GM12878 (cell line): Measurements from ENCODE around the gene RAC3. TPM values are rescaled to one million over a fixed set of nuclear protein-coding genes. Genes with fewer than 3 reads are reported as not detected.

Source experiments
- ATAC-seq: fragments of 200-7000 bp; cut with Tn5 transposase; 3 replicates; pipeline ENCODE4 v1.9.1; 2020; ENCODE audit warnings: mild to moderate bottlenecking, moderate library complexity
- BruUV-seq: library from RNA; stranded (reverse); fragments of 400-500 nt; replicated peaks from 2 replicates; lab custom pipeline; 2021; lab: Mats Ljungman, UMichigan
- CTCF ChIA-PET: fragments of 300-600 bp; sonication (Branson Sonifier 250); formaldehyde crosslinking; extraction: SDS; loops from one replicate; lab custom pipeline; 2021; ENCODE audit warnings: inconsistent platforms; lab: Yijun Ruan, JAX
- POLR2A ChIA-PET: fragments of 350-600 bp; formaldehyde crosslinking; extraction: SDS; loops from one replicate; lab custom pipeline; 2021; ENCODE audit warnings: inconsistent platforms; lab: Charles Lee
- RAD21 ChIA-PET: fragments of 300-600 bp; sonication (Branson Sonifier 250); formaldehyde crosslinking; loops from one replicate; lab custom pipeline; 2023; ENCODE audit warnings: antibody characterized with exemption; ENCODE audit not compliant: unreplicated experiment; lab: Charles Lee
- SMC1A ChIA-PET: fragments of 300-600 bp; sonication (Branson Sonifier 250); formaldehyde crosslinking; loops from one replicate; lab custom pipeline; 2023; ENCODE audit not compliant: unreplicated experiment, uncharacterized antibody; lab: Charles Lee
- DNase-seq: peaks from one replicate; pipeline ENCODE4 v3.0.0-alpha.2; 2011; ENCODE audit warnings: low read depth, low spot score
- FAIRE-seq: peaks from 3 replicates; lab custom pipeline; 2011; peaks lifted over from hg19 to GRCh38; lab: Jason Lieb, UNC
- H2AFZ ChIP-seq: 2 replicates; pipeline ENCODE4 v1.6.0; 2011; ENCODE audit warnings: low read depth, low read length, control low read depth; ENCODE audit not compliant: control insufficient read depth
- H3K27ac ChIP-seq: 2 replicates; pipeline ENCODE4 v1.5.1; 2011; ENCODE audit warnings: control low read depth; ENCODE audit not compliant: control insufficient read depth, insufficient read depth
- H3K27me3 ChIP-seq, 2 experiments: replicated peaks in 1 of 2; 2 replicates each; pipeline versions ENCODE4 v1.6.0 to v1.6.1; 2011; ENCODE audit warnings: low read length in 1 of 2; ENCODE audit not compliant: control insufficient read depth in 2 of 2, insufficient read depth in 2 of 2
- H3K36me3 ChIP-seq, 2 experiments: 2 replicates each; pipeline ENCODE4 v1.5.1; 2011; ENCODE audit warnings: low read length in 1 of 2; ENCODE audit not compliant: control insufficient read depth in 2 of 2, insufficient read depth in 2 of 2
- H3K4me1 ChIP-seq: 2 replicates; pipeline ENCODE4 v1.6.1; 2011; ENCODE audit warnings: mild to moderate bottlenecking, low read length, moderate library complexity, mixed read lengths; ENCODE audit not compliant: control insufficient read depth, insufficient read depth
- H3K4me2 ChIP-seq: 2 replicates; pipeline ENCODE4 v1.6.0; 2011; ENCODE audit warnings: control low read depth; ENCODE audit not compliant: control insufficient read depth, insufficient read depth
- H3K4me3 ChIP-seq: fragments of 200-600 bp; sonication (generic); 2 replicates; pipeline ENCODE4 v1.5.1; 2016
- H3K79me2 ChIP-seq: 2 replicates; pipeline ENCODE4 v1.6.0; 2011; ENCODE audit warnings: low read length; ENCODE audit not compliant: control insufficient read depth, insufficient read depth
- H3K9ac ChIP-seq: 2 replicates; pipeline ENCODE4 v1.8.0; 2011; ENCODE audit warnings: low read length, control low read depth, mixed read lengths; ENCODE audit not compliant: control insufficient read depth, insufficient read depth
- H3K9me3 ChIP-seq: replicated peaks from 3 replicates; pipeline ENCODE4 v1.5.1; 2011; ENCODE audit warnings: mild to moderate bottlenecking, low read length; ENCODE audit not compliant: control insufficient read depth, insufficient read depth
- H4K20me1 ChIP-seq: 2 replicates; pipeline ENCODE4 v1.6.0; 2011; ENCODE audit not compliant: control insufficient read depth, insufficient read depth
- BMI1 ChIP-seq: fragments of 450-650 bp; IDR thresholded peaks from 2 replicates; pipeline ENCODE4 v1.6.1; 2016; ENCODE audit warnings: mild to moderate bottlenecking, moderate library complexity, borderline replicate concordance
- HDGF ChIP-seq: fragments of 450-650 bp; IDR thresholded peaks from 2 replicates; pipeline ENCODE4 v1.6.1; 2016; ENCODE audit warnings: antibody characterized with exemption
- IKZF2 ChIP-seq, 2 experiments: fragments of 450-650 bp; IDR thresholded peaks; 2 replicates each; pipeline ENCODE4 v1.6.1; 2017; ENCODE audit warnings: mild to moderate bottlenecking in 2 of 2, moderate library complexity in 2 of 2
- KAT2A ChIP-seq: conservative IDR thresholded peaks from 2 replicates; pipeline ENCODE4 v1.6.1; 2011; ENCODE audit warnings: low read depth, low read length; ENCODE audit not compliant: control insufficient read depth
- MEF2B ChIP-seq: fragments of 450-650 bp; IDR thresholded peaks from 2 replicates; pipeline ENCODE4 v1.6.1; 2018; ENCODE audit warnings: mild to moderate bottlenecking, moderate library complexity; ENCODE audit not compliant: partially characterized antibody, poor library complexity, severe bottlenecking
- MYC ChIP-seq: IDR thresholded peaks from 2 replicates; pipeline ENCODE4 v1.6.1; 2011; ENCODE audit warnings: mild to moderate bottlenecking, low read length, moderate library complexity, inconsistent platforms; ENCODE audit not compliant: insufficient read depth, insufficient replicate concordance, insufficient read length, severe bottlenecking
- NFIC ChIP-seq: IDR thresholded peaks from 2 replicates; pipeline ENCODE4 v1.6.1; 2012; ENCODE audit warnings: low read depth, mild to moderate bottlenecking, inconsistent platforms, low read length, moderate library complexity
- NR2F1 ChIP-seq: fragments of 450-650 bp; conservative IDR thresholded peaks from 2 replicates; pipeline ENCODE4 v1.6.1; 2017; ENCODE audit warnings: mild to moderate bottlenecking
- PML ChIP-seq: IDR thresholded peaks from 2 replicates; pipeline ENCODE4 v1.6.1; 2012; ENCODE audit warnings: low read length, inconsistent platforms
- POU2F2 ChIP-seq: IDR thresholded peaks from 3 replicates; pipeline ENCODE4 v1.6.1; 2011; ENCODE audit warnings: low read depth, mild to moderate bottlenecking, low read length, borderline replicate concordance
- RCOR1 ChIP-seq: conservative IDR thresholded peaks from 2 replicates; pipeline ENCODE4 v1.6.1; 2012; ENCODE audit warnings: low read depth, low read length, improper control_type of control experiment
- RFX5 ChIP-seq: IDR thresholded peaks from 2 replicates; pipeline ENCODE4 v1.6.1; 2011; ENCODE audit warnings: low read depth, low read length, improper control_type of control experiment
- SPI1 ChIP-seq: IDR thresholded peaks from 2 replicates; pipeline ENCODE4 v1.6.1; 2011; ENCODE audit warnings: low read depth, mild to moderate bottlenecking, low read length, moderate library complexity, borderline replicate concordance; ENCODE audit not compliant: insufficient read depth
- YY1 ChIP-seq: IDR thresholded peaks from 2 replicates; pipeline ENCODE4 v1.6.1; 2011; ENCODE audit warnings: low read depth, mild to moderate bottlenecking, low read length
- ZNF622 ChIP-seq: fragments of 450-650 bp; IDR thresholded peaks from 2 replicates; pipeline ENCODE4 v1.6.1; 2017; ENCODE audit warnings: mild to moderate bottlenecking, inconsistent platforms
- WGBS: methylation state at CpG from one replicate; pipeline ENCODE4 v1.1.6; 2016; ENCODE audit warnings: low lambda C conversion rate; ENCODE audit not compliant: insufficient replicate concordance, insufficient coverage; ENCODE audit errors: missing lambda C conversion rate; 5-methylcytosine and 5-hydroxymethylcytosine counted together
- in situ Hi-C: fragments of 300-500 bp; cut with MboI; formaldehyde crosslinking; loops from 9 replicates; pipeline ENCODE4 v1.14.3; 2018; ENCODE audit warnings: mixed read lengths
- intact Hi-C: fragments of 100-400 bp; cut with micrococcal nuclease; formaldehyde crosslinking; loops from one replicate; pipeline ENCODE4 v1.14.2; 2022; ENCODE audit not compliant: unreplicated experiment
- polyA plus RNA-seq, 11 experiments: library from polyadenylated mRNA; depleted of rRNA in 4 of 11; unstranded in 6 of 11; stranded (reverse) in 5 of 11; fragments of >200 nt; fragmentation: Nextera tagmentation in 4 of 11; fragmentation: Illumina TruSeq in 1 of 11; extraction: Ambion mirVana in 4 of 11; extraction: Trizol in 1 of 11; gene quantifications; 1 replicate in 1 of 11; 2 replicates in 10 of 11; pipeline versions ENCODE4 v1.2.1 to v1.2.3, GENCODE V29; 2011 to 2016; ENCODE audit warnings: inconsistent platforms in 2 of 11, missing spikeins in 2 of 11, low read depth in 1 of 11
- total RNA-seq, 4 experiments: library from RNA; depleted of rRNA in 3 of 4; stranded (reverse); fragments of >200 nt in 3 of 4; fragmentation: Illumina TruSeq in 1 of 4; extraction: Trizol in 1 of 4; gene quantifications; 2 replicates each; pipeline versions ENCODE4 v1.2.1 to v1.2.3, GENCODE V29; 2013 to 2021
- TF ChIP-seq, protein P1 (sequence below): IDR thresholded peaks from 2 replicates; pipeline ENCODE4 v1.6.1; 2011; ENCODE audit warnings: low read depth, low read length, improper control_type of control experiment, borderline replicate concordance
- TF ChIP-seq, protein P2 (sequence below): fragments of 450-650 bp; IDR thresholded peaks from 2 replicates; pipeline ENCODE4 v1.6.1; 2017; ENCODE audit warnings: antibody characterized with exemption, mild to moderate bottlenecking, moderate library complexity

Gene RAC3
- total and polyA plus RNA-seq, 10 of the 15 experiments (the other 5 are each of a cell fraction or from before 2014, with no cell fraction given) = 0.11 to 32.9 (median 6.7) TPM

- TF ChIP-seq, protein P1, sequence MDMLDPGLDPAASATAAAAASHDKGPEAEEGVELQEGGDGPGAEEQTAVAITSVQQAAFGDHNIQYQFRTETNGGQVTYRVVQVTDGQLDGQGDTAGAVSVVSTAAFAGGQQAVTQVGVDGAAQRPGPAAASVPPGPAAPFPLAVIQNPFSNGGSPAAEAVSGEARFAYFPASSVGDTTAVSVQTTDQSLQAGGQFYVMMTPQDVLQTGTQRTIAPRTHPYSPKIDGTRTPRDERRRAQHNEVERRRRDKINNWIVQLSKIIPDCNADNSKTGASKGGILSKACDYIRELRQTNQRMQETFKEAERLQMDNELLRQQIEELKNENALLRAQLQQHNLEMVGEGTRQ = no peak
- TF ChIP-seq IKZF2 (IDR thresholded peaks at IDR 0.05) = no peak
- TF ChIP-seq, all 136 proteins: peak for 17
These were observed 8.5 kb upstream of the RAC3 start, which contains the start of gene LRRC45 (continued) for GRCh38 chr17:82022981-82023446.

DNA sequence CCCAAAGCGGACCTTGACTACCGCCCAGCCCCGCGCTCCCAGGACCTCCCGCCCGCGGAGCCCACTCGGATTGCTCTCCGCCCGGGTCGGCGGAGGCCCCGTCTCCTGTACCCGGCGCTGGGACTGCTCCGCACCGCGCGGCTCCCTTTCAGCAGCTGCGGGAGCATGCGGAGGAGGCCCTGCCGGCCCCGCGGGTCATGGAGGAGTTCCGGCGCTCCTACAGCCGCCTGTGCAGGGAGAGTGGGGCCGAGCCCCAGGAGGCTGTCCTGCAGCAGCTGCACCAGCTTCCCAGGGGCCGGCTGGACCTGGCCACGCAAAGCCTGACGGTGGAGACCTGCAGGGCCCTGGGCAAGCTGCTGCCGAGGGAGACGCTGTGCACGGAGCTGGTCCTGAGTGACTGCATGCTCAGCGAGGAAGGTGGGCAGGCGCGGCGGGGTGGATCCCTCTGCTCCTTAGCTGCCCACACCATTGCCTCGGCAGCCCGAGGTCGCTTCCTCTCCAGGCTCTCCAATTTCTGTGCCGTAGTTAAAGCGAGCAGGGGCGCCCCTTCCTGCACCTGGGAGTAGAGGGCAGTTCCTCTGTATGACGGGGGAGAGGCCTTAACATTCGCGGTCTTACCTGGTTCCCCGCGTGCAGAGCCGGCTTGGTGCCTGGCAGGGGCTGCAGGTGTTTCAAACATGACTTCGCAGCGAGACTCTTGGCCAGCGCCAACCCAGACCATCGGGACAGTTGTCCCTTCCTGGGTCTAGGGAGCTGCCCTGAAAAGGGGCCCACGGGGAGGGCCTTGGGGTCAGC is 7.8 kb upstream of the RAC3 start:
- BruUV-seq = no TSS peak
- H3K27ac ChIP-seq = peak overlapping the region; percentile 7; the same call in 1 of the 2 replicates
- no peaks in the 10 kb centered on the region for H3K9me3 ChIP-seq
- ChIA-PET CTCF (interaction anchor here (0.6 to 5.0 kb wide), 9 partner anchors 12 to 289 kb away, joined by 3 to 89 read pairs (median 5); partner anchors contain the start of genes DCXR and NOTUM), POLR2A (interaction anchor here (0.6 to 2.6 kb wide), 8 partner anchors 14 to 132 kb away, joined by 3 to 13 read pairs (median 4); partner anchors contain the start of genes ALYREF, ANAPC11, DCXR and FASN), SMC1A (interaction anchor here (0.9 to 1.7 kb wide), 3 partner anchors 14 to 64 kb away, joined by 3 to 4 read pairs (median 4); partner anchors contain the start of gene DCXR), RAD21 (interaction anchor here (1.0 to 4.4 kb wide), 6 partner anchors 11 to 131 kb away, joined by 3 to 68 read pairs (median 10); partner anchors contain the start of genes DCXR and NOTUM)
- peak overlapping the region; percentile 95 for H3K4me3 ChIP-seq
- peak overlapping the region; percentile 21 for H3K9ac ChIP-seq
- no peaks in the 10 kb centered on the region; a peak in 2 of 4 replicates for H3K36me3 ChIP-seq
- intact Hi-C loops = loop anchor here (5.0 kb wide), 1 partner anchor 161 kb away; the partner anchor contains the start of gene P4HB
- no peaks in the 10 kb centered on the region for H4K20me1 ChIP-seq
- peak; percentile 3 for ATAC-seq
- peak overlapping the region; percentile 80 for H2AFZ ChIP-seq
- FAIRE-seq = no peak
- WGBS = 5% methylated on average over 37 of the region's 55 CpGs
- peak overlapping the region; percentile 96 for H3K4me2 ChIP-seq
- peaks cover 14% of the 10 kb centered on the region for H3K4me1 ChIP-seq
- H3K79me2 ChIP-seq = peaks cover 26% of the 10 kb centered on the region
- DNase-seq = no peak
- no peaks in the 10 kb centered on the region for H3K27me3 ChIP-seq
- in situ Hi-C loops = no loop called here
- no peak for TF ChIP-seq PML
- TF ChIP-seq SPI1 = 0 out of 2 replicates have a peak, but pooled peaks have one; percentile 1
- no peak; the same call in 1 of the 2 replicates for TF ChIP-seq HDGF
- no peak for TF ChIP-seq KAT2A
- TF ChIP-seq NFIC = no peak
- TF ChIP-seq BMI1 = no peak
- no peak for TF ChIP-seq MYC
- TF ChIP-seq, protein P2, sequence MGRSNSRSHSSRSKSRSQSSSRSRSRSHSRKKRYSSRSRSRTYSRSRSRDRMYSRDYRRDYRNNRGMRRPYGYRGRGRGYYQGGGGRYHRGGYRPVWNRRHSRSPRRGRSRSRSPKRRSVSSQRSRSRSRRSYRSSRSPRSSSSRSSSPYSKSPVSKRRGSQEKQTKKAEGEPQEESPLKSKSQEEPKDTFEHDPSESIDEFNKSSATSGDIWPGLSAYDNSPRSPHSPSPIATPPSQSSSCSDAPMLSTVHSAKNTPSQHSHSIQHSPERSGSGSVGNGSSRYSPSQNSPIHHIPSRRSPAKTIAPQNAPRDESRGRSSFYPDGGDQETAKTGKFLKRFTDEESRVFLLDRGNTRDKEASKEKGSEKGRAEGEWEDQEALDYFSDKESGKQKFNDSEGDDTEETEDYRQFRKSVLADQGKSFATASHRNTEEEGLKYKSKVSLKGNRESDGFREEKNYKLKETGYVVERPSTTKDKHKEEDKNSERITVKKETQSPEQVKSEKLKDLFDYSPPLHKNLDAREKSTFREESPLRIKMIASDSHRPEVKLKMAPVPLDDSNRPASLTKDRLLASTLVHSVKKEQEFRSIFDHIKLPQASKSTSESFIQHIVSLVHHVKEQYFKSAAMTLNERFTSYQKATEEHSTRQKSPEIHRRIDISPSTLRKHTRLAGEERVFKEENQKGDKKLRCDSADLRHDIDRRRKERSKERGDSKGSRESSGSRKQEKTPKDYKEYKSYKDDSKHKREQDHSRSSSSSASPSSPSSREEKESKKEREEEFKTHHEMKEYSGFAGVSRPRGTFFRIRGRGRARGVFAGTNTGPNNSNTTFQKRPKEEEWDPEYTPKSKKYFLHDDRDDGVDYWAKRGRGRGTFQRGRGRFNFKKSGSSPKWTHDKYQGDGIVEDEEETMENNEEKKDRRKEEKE = no peak
- TF ChIP-seq ZNF622 = no peak
- peak; percentile 11; the same call in 1 of the 2 replicates for TF ChIP-seq YY1
- TF ChIP-seq NR2F1 = no peak
- TF ChIP-seq POU2F2 = no peak
- no peak for TF ChIP-seq RCOR1
- TF ChIP-seq RFX5 = no peak
- TF ChIP-seq MEF2B = peak; percentile 18
